22Rv1 (cell line): ENCODE data around the gene USP32.
"Not testable (repeated sequence)": the region's sequence is repeated elsewhere in the genome, so short reads cannot be mapped to it uniquely, and the experiment has no call there.

Source experiments
- ZFX ChIP-seq: fragments of 450-650 bp; IDR thresholded peaks from 2 replicates; pipeline ENCODE4 v1.6.1; 2017; ENCODE audit warnings: antibody characterized with exemption, borderline replicate concordance
- TF ChIP-seq, protein P1 (sequence below): fragments of 450-650 bp; IDR thresholded peaks from 2 replicates; pipeline ENCODE4 v1.5.1; 2017; ENCODE audit warnings: mild to moderate bottlenecking

DNA sequence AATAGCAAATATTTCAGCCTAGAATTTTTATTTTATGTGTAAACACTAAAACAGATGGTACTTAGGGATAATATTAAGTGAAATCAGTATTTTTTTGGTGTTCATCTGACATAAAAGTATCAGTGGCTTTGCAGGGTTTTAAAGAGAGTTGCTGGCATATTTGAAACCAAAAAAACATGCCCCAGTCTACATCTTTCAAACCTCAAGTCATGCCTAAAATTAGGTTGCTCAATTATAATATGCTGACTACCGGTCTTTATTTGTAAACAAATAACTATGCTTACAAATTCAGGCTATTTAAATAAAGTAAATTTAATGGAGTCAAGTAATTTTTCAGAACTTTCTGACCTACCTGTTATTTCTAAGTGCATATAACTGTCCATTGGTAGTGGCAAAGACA, 183.6 kb downstream of the USP32 start:
- TF ChIP-seq, protein P1, sequence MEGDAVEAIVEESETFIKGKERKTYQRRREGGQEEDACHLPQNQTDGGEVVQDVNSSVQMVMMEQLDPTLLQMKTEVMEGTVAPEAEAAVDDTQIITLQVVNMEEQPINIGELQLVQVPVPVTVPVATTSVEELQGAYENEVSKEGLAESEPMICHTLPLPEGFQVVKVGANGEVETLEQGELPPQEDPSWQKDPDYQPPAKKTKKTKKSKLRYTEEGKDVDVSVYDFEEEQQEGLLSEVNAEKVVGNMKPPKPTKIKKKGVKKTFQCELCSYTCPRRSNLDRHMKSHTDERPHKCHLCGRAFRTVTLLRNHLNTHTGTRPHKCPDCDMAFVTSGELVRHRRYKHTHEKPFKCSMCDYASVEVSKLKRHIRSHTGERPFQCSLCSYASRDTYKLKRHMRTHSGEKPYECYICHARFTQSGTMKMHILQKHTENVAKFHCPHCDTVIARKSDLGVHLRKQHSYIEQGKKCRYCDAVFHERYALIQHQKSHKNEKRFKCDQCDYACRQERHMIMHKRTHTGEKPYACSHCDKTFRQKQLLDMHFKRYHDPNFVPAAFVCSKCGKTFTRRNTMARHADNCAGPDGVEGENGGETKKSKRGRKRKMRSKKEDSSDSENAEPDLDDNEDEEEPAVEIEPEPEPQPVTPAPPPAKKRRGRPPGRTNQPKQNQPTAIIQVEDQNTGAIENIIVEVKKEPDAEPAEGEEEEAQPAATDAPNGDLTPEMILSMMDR, result not testable (repeated sequence)
- not testable (repeated sequence) for TF ChIP-seq ZFX
